D721Med (cell line): ENCODE data around the gene CTAG2.
"Not testable (repeated sequence)": the region's sequence is repeated elsewhere in the genome, so short reads cannot be mapped to it uniquely, and the experiment has no call there.

Source experiments
- DNase-seq: peaks from one replicate; pipeline ENCODE4 v3.0.0; 2011; ENCODE audit warnings: low spot score; ENCODE audit not compliant: insufficient read length
- FAIRE-seq: peaks from 2 replicates; lab custom pipeline; 2011; peaks lifted over from hg19 to GRCh38; lab: Jason Lieb, UNC
- TF ChIP-seq, protein P1 (sequence below): IDR thresholded peaks from 2 replicates; pipeline ENCODE4 v1.5.1; 2012; ENCODE audit warnings: mild to moderate bottlenecking, control low read depth; ENCODE audit not compliant: insufficient read depth; ENCODE audit errors: missing control alignments

Gene CTAG2

DNA sequence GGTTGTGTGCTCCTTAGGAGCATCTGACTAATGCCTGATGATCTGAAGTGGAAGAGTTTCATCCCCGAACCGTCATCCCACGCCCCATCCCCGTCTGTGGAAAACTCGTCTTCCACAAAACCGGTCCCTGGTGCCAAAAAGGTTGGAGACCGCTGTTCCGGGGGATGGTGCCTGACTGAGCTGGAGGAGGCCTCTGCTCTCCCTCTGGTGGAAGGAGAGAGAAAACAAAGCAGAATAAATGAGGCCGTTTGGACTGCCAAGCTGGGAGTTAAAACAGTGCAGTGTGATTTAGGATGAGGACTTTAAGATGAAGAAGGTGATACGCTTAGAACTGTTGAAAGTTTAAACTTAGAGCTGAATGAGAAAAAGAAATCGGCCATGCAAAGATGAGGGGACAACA, 19.7 kb downstream of the CTAG2 start:
- DNase-seq, FAIRE-seq: not testable (repeated sequence)

DNA sequence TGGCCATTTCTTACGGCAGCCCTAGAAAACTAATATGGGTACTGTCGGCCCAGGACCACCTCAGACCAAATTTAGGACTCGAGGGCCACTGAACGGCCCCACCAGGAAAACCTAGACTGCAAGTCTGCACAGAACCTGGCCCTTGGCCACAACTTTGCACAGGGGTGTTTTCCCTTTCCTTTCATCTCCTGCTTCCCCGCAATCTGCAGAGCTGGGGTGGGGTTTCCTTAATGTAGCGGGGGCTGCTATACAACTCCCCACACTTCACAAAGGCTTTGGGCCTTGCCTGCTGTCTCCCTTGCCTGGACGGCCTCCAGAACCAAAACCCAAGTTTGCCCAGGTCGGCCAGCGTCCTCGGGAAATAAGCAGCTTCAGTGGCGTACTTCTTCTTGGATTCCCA, 22.4 kb downstream of the CTAG2 start:
- not testable (repeated sequence) for FAIRE-seq, DNase-seq

DNA sequence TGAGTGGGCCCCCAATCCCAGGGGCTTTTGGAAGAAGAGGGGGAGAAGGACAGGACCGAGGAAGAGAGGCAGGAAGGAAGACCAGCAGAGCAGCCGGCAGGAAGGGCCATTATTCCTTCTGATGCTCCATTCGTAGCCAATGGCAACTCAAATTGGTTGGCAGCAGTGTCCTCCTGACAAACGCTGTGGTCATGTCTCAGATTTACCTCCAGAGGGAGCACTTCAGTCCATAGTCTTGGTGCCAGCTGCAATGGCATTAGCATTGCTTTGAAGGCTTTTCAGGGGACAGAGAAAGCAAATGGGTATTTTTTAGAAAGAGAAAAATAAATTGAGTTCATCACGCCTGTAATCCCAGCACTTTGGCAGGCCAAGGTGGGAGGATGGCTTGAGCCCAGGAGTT, 24.4 kb downstream of the CTAG2 start:
- not testable (repeated sequence) for FAIRE-seq, DNase-seq

DNA sequence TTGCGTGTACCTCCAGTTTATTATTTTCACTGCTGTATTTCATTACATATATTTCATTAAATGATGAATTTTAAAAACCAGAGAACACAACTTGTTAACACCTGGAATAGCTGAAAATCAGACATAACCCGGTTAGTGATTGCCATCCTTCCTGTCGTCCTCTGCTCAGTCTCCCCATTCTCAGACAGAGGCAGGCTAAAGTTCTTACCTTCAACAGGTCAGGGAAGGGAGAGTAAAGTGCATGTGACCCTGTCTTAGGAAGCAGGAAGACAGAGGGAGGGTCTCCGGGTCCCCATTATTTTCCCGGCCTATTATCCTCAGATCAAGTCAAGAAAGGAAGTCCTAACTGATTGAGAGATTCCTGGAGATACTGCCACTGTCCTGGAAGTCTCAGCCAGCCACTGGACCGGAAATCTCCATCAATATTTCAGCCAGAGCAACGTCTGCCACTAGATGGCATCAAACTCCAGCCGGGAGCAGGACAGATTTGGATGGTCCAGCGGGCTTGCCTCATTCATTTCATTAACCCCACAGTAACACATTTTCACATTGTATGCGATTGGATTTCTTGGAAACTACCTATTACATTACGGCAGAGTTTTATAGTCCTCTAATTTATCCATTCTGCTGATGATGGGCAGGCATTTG, 32.5 kb downstream of the CTAG2 start:
- peak; percentile 91 for FAIRE-seq

DNA sequence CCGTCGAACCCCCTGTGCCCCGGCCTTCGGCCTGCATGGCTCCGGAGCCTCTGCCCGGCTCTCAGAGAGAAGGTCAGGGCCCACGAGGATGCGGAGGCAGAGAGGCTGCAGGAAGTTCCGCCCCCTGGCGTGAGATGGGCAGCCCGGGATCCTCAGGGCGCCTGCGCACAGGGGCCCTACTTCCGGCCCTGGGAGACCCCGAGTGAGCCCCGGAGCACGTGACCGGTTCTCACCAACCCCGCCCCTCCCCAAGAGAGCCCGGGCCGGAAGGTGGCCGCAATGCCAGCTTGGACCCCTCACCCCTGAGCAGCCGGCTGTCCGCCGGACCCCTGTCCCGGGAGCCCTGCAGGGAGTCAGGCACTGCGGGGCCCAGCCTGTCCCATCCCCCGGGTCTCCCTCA, 34.2 kb downstream of the CTAG2 start, which contains the start of gene CTAG1B:
Gene CTAG1B, minus strand, starts transcription at position 101 of the 400 bp plus-strand sequence. Its CDS starts 64 bp downstream, at position 37.
- FAIRE-seq, DNase-seq: not testable (repeated sequence)

More for the DNA sequence above, 32.5 kb downstream of the CTAG2 start:
- DNase-seq, result not testable (repeated sequence)

DNA sequence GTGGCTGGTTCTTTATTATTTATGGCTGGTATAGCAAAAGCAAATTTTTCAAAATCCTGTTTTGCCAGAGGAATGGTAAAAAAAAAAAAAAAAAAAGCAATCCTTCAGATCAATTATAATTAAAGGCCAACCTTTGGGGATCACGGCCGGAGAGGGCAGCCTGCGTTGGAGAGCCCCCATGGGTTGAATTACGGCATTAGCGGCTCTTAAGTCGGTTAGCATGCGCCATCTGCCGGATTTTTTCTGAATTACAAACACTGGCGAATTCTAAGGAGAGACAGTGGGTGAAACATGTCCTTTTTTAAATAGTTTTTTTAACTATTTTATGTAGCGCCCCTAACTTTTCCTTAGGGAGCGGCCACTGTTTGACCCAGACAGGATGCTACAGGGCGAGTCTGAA, 39.8 kb downstream of the CTAG2 start:
- FAIRE-seq, result not testable (repeated sequence)

DNA sequence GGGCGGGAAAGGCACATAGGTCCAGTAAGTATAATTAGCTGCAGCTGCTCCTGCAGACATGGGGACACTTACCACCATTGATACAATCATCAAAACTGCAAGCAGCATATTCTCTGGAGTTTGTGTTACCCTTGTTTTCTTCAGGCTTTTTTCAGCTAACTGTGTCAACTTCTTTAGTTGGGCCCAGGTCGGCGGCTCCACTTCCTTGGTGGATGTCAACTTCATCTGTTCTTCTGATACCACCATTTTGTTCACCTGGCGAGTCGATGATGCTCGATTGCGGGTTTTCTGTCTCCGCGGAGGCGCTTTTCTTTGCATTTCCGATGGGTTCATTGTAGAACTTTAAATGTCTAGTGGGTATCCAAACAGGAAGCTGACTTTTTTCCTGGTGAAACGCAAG, 42.2 kb downstream of the CTAG2 start:
- not testable (repeated sequence) for FAIRE-seq, DNase-seq

More for the DNA sequence above, 39.8 kb downstream of the CTAG2 start:
- not testable (repeated sequence) for DNase-seq

DNA sequence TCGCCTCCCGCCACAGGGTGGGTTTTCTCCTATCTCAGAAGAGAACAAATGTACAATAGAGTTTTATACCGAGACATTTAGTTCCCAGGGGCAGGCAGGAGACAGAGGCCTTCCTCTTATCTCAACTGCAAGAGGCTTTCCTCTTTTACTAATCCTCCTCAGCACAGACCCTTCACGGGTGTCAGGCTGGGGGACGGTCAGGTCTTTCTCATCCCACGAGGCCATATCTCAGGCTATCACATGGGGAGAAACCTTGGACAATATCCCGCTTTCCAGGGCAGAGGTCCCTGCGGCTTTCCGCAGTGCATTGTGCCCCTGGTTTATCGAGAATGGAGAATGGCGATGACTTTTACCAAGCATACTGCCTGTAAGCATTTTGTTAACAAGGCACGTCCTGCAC, 44.6 kb downstream of the CTAG2 start:
- FAIRE-seq, DNase-seq: not testable (repeated sequence)

DNA sequence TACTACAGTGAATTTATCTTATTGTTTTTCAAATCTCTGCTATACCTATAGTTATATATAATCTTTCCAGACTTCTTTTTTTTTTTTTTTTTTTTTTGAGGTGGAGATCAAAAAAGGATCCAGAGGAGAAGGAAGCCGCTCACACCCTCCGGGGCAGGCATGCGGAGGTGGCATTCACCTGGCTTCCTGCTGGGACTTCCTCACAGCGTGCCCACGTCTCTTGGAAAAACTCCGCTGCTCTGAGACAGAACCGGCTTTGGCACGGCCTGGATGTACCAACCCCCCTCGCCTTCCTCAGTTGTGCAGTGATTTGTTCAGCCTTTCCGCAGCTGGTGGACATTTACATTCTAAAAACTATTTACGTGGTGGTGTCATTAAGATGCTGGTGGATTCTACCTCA, 45.4 kb downstream of the CTAG2 start:
- not testable (repeated sequence) for FAIRE-seq, DNase-seq

DNA sequence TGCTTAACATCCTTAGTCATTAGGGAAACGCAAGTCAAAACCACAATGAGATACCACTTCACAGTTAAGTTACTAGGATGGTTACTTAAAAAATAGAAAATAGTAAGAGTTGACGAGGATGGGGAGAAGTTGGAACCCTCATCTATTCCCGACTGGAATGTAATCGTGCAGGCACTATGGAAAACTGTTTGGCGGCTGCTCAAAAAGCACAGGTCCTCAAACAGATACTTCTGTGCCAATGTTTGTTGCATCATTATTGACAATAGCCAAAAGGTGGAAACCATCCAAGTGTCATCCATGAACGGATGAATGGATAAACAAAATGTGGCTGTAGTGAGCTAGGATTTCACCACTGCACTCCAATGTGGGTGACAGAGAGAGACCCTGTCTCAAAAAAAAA, 46.0 kb downstream of the CTAG2 start:
- FAIRE-seq, result no peak
- TF ChIP-seq, protein P1, sequence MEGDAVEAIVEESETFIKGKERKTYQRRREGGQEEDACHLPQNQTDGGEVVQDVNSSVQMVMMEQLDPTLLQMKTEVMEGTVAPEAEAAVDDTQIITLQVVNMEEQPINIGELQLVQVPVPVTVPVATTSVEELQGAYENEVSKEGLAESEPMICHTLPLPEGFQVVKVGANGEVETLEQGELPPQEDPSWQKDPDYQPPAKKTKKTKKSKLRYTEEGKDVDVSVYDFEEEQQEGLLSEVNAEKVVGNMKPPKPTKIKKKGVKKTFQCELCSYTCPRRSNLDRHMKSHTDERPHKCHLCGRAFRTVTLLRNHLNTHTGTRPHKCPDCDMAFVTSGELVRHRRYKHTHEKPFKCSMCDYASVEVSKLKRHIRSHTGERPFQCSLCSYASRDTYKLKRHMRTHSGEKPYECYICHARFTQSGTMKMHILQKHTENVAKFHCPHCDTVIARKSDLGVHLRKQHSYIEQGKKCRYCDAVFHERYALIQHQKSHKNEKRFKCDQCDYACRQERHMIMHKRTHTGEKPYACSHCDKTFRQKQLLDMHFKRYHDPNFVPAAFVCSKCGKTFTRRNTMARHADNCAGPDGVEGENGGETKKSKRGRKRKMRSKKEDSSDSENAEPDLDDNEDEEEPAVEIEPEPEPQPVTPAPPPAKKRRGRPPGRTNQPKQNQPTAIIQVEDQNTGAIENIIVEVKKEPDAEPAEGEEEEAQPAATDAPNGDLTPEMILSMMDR, result no peak
- no peak for DNase-seq

DNA sequence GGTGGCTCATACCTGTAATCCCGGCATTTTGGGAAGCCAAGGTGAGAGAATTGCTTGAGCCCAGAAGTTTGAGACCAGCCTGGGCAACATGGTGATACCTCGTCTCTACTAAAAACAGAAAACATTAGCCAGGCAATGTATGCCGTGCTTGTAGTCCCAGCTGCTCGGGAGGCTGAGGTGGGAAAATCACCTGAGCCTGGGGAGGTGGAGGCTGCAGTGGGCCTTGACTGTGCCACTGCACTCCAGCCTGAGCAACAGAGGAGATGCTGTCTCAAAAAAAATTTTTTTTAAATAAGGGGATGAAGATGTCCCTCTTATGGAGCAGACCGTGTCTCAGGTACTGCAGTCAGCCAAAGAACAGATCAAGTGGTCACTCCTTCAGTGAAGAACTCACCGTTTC, 47.8 kb downstream of the CTAG2 start:
- TF ChIP-seq, protein P1, result no peak
- DNase-seq (no peak), FAIRE-seq (no peak)

DNA sequence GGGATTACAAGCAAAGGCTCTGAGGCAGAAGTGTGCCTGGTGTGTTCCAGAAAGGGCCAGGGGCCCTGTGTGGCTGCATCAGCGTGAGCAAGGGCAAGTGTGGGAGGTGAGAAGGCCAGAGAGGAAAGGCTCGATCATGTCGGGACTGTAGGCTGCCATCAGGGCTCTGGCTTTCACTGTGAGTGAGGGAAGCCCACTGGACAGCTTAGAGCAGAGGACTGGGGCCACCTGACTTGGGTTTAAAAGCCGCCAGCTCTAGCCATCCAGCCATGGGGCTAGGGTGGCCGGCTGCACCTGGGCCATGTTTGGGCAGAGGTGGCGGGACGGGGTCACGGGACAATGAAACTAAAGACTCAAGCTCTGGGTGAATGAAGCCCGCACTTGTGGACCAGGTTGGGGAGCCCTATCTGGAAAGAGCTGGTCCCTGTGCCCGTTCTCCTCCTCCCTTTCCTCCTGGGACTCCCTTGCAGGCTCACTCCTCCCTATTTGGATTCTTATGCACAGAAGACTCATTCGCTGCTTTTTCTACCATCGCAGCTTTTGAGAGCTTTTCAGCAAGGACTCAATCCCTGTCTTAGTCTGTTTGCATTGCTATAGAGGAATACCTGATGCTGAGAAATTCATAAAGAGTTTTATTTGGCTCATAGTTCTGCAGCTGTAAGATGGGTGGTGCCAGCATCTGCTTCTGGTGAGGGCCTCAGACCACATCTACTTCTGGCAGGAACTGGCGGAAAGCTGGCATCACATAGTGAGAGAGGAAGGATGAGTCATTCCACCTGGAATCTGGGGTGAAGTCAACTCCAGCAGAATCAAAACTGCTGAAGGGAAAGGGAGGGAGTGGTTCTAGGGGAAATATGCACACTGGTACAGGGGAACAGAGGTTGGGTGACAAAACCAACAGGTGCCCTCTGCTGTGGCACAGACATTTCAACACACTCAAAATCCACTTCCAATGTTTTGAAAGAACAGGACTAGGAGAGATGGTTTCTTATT, 49.6 kb downstream of the CTAG2 start:
- TF ChIP-seq, protein P1, result no peak

More for the DNA sequence above, 49.6 kb downstream of the CTAG2 start:
- FAIRE-seq (no peak), DNase-seq (no peak)
